Loucy (cell line): Measurements from ENCODE around the gene MARK4.

ENCODE experiments used
- EZH2phosphoT487 ChIP-seq: fragments of 200-600 bp; IDR thresholded peaks from 2 replicates; pipeline ENCODE4 v1.6.1; 2018; ENCODE audit warnings: antibody characterized with exemption, mild to moderate bottlenecking, moderate library complexity, borderline replicate concordance
- TF ChIP-seq, protein P1 (sequence below): fragments of 200-600 bp; sonication (generic); conservative IDR thresholded peaks from 2 replicates; pipeline ENCODE4 v1.5.1; 2014; ENCODE audit warnings: mild to moderate bottlenecking, antibody characterized with exemption, low read length

DNA sequence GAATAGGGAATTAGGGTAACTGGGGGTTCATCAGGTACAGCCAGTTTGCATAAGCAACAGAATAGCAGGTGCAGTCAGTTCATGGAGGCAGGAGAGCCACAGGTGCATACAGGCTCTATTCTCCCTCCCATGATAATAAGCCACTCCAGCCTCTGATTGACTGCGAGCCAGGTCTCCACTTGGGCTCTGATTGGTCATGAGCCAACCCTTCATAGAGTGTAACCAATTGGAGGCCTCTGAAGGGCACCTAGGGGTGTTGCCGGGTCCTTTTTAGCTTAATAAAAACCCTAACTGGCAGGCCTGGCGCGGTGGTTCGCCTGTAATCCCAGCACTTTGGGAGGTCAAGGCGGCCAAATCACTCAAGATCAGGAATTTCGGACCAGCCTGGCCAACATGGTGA, 80.3 kb downstream of the MARK4 start:
- TF ChIP-seq, protein P1, sequence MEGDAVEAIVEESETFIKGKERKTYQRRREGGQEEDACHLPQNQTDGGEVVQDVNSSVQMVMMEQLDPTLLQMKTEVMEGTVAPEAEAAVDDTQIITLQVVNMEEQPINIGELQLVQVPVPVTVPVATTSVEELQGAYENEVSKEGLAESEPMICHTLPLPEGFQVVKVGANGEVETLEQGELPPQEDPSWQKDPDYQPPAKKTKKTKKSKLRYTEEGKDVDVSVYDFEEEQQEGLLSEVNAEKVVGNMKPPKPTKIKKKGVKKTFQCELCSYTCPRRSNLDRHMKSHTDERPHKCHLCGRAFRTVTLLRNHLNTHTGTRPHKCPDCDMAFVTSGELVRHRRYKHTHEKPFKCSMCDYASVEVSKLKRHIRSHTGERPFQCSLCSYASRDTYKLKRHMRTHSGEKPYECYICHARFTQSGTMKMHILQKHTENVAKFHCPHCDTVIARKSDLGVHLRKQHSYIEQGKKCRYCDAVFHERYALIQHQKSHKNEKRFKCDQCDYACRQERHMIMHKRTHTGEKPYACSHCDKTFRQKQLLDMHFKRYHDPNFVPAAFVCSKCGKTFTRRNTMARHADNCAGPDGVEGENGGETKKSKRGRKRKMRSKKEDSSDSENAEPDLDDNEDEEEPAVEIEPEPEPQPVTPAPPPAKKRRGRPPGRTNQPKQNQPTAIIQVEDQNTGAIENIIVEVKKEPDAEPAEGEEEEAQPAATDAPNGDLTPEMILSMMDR, result no peak
- no peak for TF ChIP-seq EZH2phosphoT487
